ENCODE measurements around the gene TARS3.

DNA sequence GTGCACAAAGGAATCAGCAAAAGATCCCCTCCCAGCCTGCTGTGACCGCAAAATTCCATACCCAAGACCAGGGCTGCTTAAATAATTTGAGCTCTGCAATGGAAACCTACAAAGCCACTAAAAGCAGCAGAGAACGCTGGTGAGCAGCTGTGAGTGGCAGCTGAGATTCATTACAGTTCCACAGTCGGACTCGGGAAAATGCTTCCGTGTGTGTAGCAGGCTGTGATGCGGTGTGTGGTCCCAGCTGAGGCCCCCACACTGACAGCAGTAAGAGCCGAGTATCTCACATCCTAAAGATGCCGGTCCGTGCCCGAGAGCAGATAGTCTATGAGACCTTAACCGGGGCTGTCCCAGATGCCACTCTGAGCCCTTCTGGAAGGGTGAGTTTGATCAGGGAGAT lies 109.5 kb downstream of the TARS3 start:
- TF ChIP-seq, protein P1, sequence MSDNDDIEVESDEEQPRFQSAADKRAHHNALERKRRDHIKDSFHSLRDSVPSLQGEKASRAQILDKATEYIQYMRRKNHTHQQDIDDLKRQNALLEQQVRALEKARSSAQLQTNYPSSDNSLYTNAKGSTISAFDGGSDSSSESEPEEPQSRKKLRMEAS (IDR thresholded peaks at IDR 0.05) = no peak
- no peak for TF ChIP-seq EHF (CRISPR knock-in tag; IDR thresholded peaks at IDR 0.05)
- no peak for TF ChIP-seq EP300 (IDR thresholded peaks at IDR 0.05)
- no peak for TF ChIP-seq ZFP36 (IDR thresholded peaks at IDR 0.05; ENCODE audit: borderline replicate concordance, partially characterized antibody)
- no peak for TF ChIP-seq CTCF (IDR thresholded peaks at IDR 0.05)
- no peak for TF ChIP-seq CBX8 (IDR thresholded peaks at IDR 0.05)

Data from A549 (cell line).